IMR-90 (cell line): Measurements from ENCODE around the gene DNAH17. TPM values are rescaled to one million over a fixed set of nuclear protein-coding genes. Genes with fewer than 3 reads are reported as not detected.

Source experiments
- ATAC-seq: fragments of 200-7000 bp; cut with Tn5 transposase; 2 replicates; pipeline ENCODE4 v1.9.1; 2020; ENCODE audit warnings: low read depth, mild to moderate bottlenecking, moderate library complexity
- BruUV-seq: library from RNA; stranded (reverse); fragments of 400-500 nt; replicated peaks from 2 replicates; lab custom pipeline; 2021; lab: Mats Ljungman, UMichigan
- CTCF ChIA-PET: fragments of 300-600 bp; formaldehyde crosslinking; extraction: SDS; loops from one replicate; lab custom pipeline; 2021; ENCODE audit warnings: antibody characterized with exemption; lab: Yijun Ruan, JAX
- POLR2A ChIA-PET: fragments of 300-600 bp; sonication (Branson Sonifier 250); formaldehyde crosslinking; loops from one replicate; lab custom pipeline; 2022; ENCODE audit warnings: antibody characterized with exemption; ENCODE audit not compliant: unreplicated experiment; lab: Charles Lee
- DNase-seq: peaks from one replicate; pipeline ENCODE4 v3.0.0; 2013
- H2AFZ ChIP-seq: replicated peaks from 2 replicates; pipeline ENCODE3; 2013; ENCODE audit warnings: low read length, mild to moderate bottlenecking; ENCODE audit not compliant: poor library complexity
- H2AK5ac ChIP-seq: 2 replicates; pipeline ENCODE4 v1.6.1; 2013; ENCODE audit warnings: low read depth, low read length, inconsistent platforms
- H2AK9ac ChIP-seq: replicated peaks from 2 replicates; pipeline ENCODE3; 2013; ENCODE audit warnings: mild to moderate bottlenecking, low read depth, low read length, moderate library complexity; ENCODE audit not compliant: poor library complexity
- H2BK120ac ChIP-seq: 2 replicates; pipeline ENCODE4 v1.6.1; 2013; ENCODE audit warnings: low read depth, low read length, inconsistent platforms
- H2BK15ac ChIP-seq: 3 replicates; pipeline ENCODE4 v1.6.1; 2013; ENCODE audit warnings: low read depth, low read length, inconsistent platforms
- H2BK20ac ChIP-seq: 2 replicates; pipeline ENCODE4 v1.6.1; 2013; ENCODE audit warnings: low read depth, mild to moderate bottlenecking, inconsistent platforms, low read length, moderate library complexity
- H2BK5ac ChIP-seq: 2 replicates; pipeline ENCODE4 v1.6.1; 2013; ENCODE audit warnings: mild to moderate bottlenecking, low read depth, low read length, inconsistent platforms; ENCODE audit not compliant: poor library complexity, severe bottlenecking
- H3K14ac ChIP-seq: replicated peaks from 2 replicates; pipeline ENCODE4 v1.6.1; 2013; ENCODE audit warnings: low read depth, low read length, inconsistent platforms
- H3K18ac ChIP-seq: 2 replicates; pipeline ENCODE4 v1.6.1; 2013; ENCODE audit warnings: low read depth, low read length, control low read depth
- H3K23ac ChIP-seq: 2 replicates; pipeline ENCODE4 v1.6.1; 2013; ENCODE audit warnings: low read depth, low read length, inconsistent platforms
- H3K27ac ChIP-seq: 2 replicates; pipeline ENCODE4 v1.5.1; 2013; ENCODE audit warnings: mild to moderate bottlenecking, control low read depth, low read length; ENCODE audit not compliant: insufficient read depth
- H3K27me3 ChIP-seq: 2 replicates; pipeline ENCODE4 v1.6.1; 2013; ENCODE audit warnings: low read length; ENCODE audit not compliant: control insufficient read depth, insufficient read depth
- H3K36me3 ChIP-seq: 2 replicates; pipeline ENCODE4 v1.6.1; 2013; ENCODE audit warnings: low read length, mixed read lengths; ENCODE audit not compliant: control insufficient read depth, insufficient read depth
- H3K4ac ChIP-seq: 2 replicates; pipeline ENCODE4 v1.6.1; 2013; ENCODE audit warnings: low read depth, low read length, inconsistent platforms
- H3K4me1 ChIP-seq: 2 replicates; pipeline ENCODE4 v1.6.1; 2013; ENCODE audit warnings: low read length, mixed read lengths; ENCODE audit not compliant: control insufficient read depth, insufficient read depth
- H3K4me2 ChIP-seq: 2 replicates; pipeline ENCODE4 v1.6.1; 2013; ENCODE audit warnings: low read depth, mild to moderate bottlenecking, control low read depth, low read length, moderate library complexity
- H3K4me3 ChIP-seq: 2 replicates; pipeline ENCODE4 v1.5.1; 2013; ENCODE audit warnings: low read depth, mild to moderate bottlenecking, control low read depth, low read length, moderate library complexity; ENCODE audit not compliant: insufficient read depth
- H3K56ac ChIP-seq: 2 replicates; pipeline ENCODE4 v1.6.1; 2013; ENCODE audit warnings: low read length, inconsistent platforms; ENCODE audit not compliant: insufficient read depth; ENCODE audit errors: extremely low read depth
- H3K79me1 ChIP-seq, 2 experiments: 2 replicates each; pipeline ENCODE4 v1.6.1; 2013; ENCODE audit warnings: low read length in 2 of 2, inconsistent platforms in 1 of 2, low read depth in 1 of 2
- H3K9ac ChIP-seq: 2 replicates; pipeline ENCODE4 v1.6.1; 2013; ENCODE audit warnings: low read depth, low read length, control low read depth
- H3K9me1 ChIP-seq: 2 replicates; pipeline ENCODE4 v1.6.1; 2013; ENCODE audit warnings: low read length, inconsistent platforms; ENCODE audit not compliant: insufficient read depth
- H3K9me3 ChIP-seq: 2 replicates; pipeline ENCODE4 v1.6.1; 2013; ENCODE audit warnings: low read length; ENCODE audit not compliant: control insufficient read depth, insufficient read depth
- H4K20me1 ChIP-seq: 2 replicates; pipeline ENCODE4 v1.6.1; 2013; ENCODE audit warnings: low read length, inconsistent platforms; ENCODE audit not compliant: insufficient read depth
- H4K5ac ChIP-seq: 2 replicates; pipeline ENCODE4 v1.6.1; 2013; ENCODE audit warnings: mild to moderate bottlenecking, low read depth, low read length, control low read depth
- H4K8ac ChIP-seq, 2 experiments: 2 replicates each; pipeline ENCODE4 v1.6.1; 2013; ENCODE audit warnings: low read depth in 2 of 2, low read length in 2 of 2, control low read depth in 1 of 2, inconsistent platforms in 1 of 2
- H4K91ac ChIP-seq: 2 replicates; pipeline ENCODE4 v1.6.1; 2013; ENCODE audit warnings: low read depth, low read length, inconsistent platforms; ENCODE audit not compliant: insufficient read depth
- BHLHE40 ChIP-seq: fragments of 150-350 bp; IDR thresholded peaks from 2 replicates; pipeline ENCODE4 v1.6.1; 2016; ENCODE audit warnings: mild to moderate bottlenecking, low read depth, low read length
- CEBPB ChIP-seq: IDR thresholded peaks from 2 replicates; pipeline ENCODE4 v1.6.1; 2012; ENCODE audit warnings: low read depth, low read length, improper control_type of control experiment
- CHD1 ChIP-seq: IDR thresholded peaks from 2 replicates; pipeline ENCODE4 v1.6.1; 2012; ENCODE audit warnings: low read depth, low read length, improper control_type of control experiment
- CTCF ChIP-seq: conservative IDR thresholded peaks from 2 replicates; pipeline ENCODE4 v1.5.1; 2012; ENCODE audit warnings: mild to moderate bottlenecking, low read depth, low read length, improper control_type of control experiment
- FOS ChIP-seq: fragments of 150-350 bp; IDR thresholded peaks from 2 replicates; pipeline ENCODE4 v1.6.1; 2016; ENCODE audit warnings: low read depth, low read length
- MAFK ChIP-seq: IDR thresholded peaks from 2 replicates; pipeline ENCODE4 v1.6.1; 2012; ENCODE audit warnings: low read depth, low read length, improper control_type of control experiment
- MAZ ChIP-seq: IDR thresholded peaks from 2 replicates; pipeline ENCODE4 v1.6.1; 2012; ENCODE audit warnings: low read depth, mild to moderate bottlenecking, low read length, improper control_type of control experiment, moderate library complexity, borderline replicate concordance
- MXI1 ChIP-seq: IDR thresholded peaks from 2 replicates; pipeline ENCODE4 v1.6.1; 2012; ENCODE audit warnings: low read depth, mild to moderate bottlenecking, low read length, moderate library complexity, borderline replicate concordance
- NFE2L2 ChIP-seq: fragments of 150-350 bp; IDR thresholded peaks from 2 replicates; pipeline ENCODE4 v1.6.1; 2016; ENCODE audit warnings: low read depth, mild to moderate bottlenecking, low read length
- POLR2A ChIP-seq: IDR thresholded peaks from 2 replicates; pipeline ENCODE4 v1.6.1; 2012; ENCODE audit warnings: mild to moderate bottlenecking, low read depth, low read length
- RAD21 ChIP-seq: IDR thresholded peaks from 2 replicates; pipeline ENCODE4 v1.6.1; 2012; ENCODE audit warnings: low read length, improper control_type of control experiment
- RCOR1 ChIP-seq: IDR thresholded peaks from 2 replicates; pipeline ENCODE4 v1.6.1; 2012; ENCODE audit warnings: mild to moderate bottlenecking, low read length, improper control_type of control experiment; ENCODE audit not compliant: insufficient replicate concordance
- RFX5 ChIP-seq: IDR thresholded peaks from 2 replicates; pipeline ENCODE4 v1.8.0; 2012; ENCODE audit warnings: low read depth, mild to moderate bottlenecking, low read length, moderate library complexity
- SMC3 ChIP-seq: fragments of 150-350 bp; IDR thresholded peaks from 2 replicates; pipeline ENCODE4 v1.6.1; 2016; ENCODE audit warnings: low read depth, mild to moderate bottlenecking, antibody characterized with exemption, low read length, moderate library complexity
- USF2 ChIP-seq: fragments of 150-350 bp; IDR thresholded peaks from 2 replicates; pipeline ENCODE4 v1.6.1; 2017; ENCODE audit warnings: mild to moderate bottlenecking, antibody characterized with exemption, low read length, low read depth
- WGBS, 2 experiments: methylation state at CpG; one replicate each; pipeline versions ENCODE4 v1.1.5 to v1.1.7; 2013; ENCODE audit warnings: missing lambda C conversion rate in 2 of 2; ENCODE audit not compliant: insufficient read length in 1 of 2; ENCODE audit errors: extremely low coverage in 2 of 2; 5-methylcytosine and 5-hydroxymethylcytosine counted together
- dilution Hi-C: fragments of 300-500 bp; cut with HindIII; formaldehyde crosslinking; loops from one replicate; pipeline ENCODE4 v1.14.3; 2018; ENCODE audit warnings: low sequenced_read_pairs; ENCODE audit not compliant: unreplicated experiment
- in situ Hi-C: fragments of 300-500 bp; cut with MboI; formaldehyde crosslinking; loops from 3 replicates; pipeline ENCODE4 v1.14.3; 2019; ENCODE audit warnings: low sequenced_read_pairs, inconsistent platforms, mixed read lengths
- intact Hi-C: fragments of 100-400 bp; cut with micrococcal nuclease; formaldehyde crosslinking; loops from 2 replicates; pipeline ENCODE4 v1.10.0; 2022
- polyA plus RNA-seq, 3 experiments: library from polyadenylated mRNA; depleted of rRNA; stranded (reverse); fragments of >200 nt; gene quantifications; 2 replicates each; pipeline ENCODE4 v1.2.3, GENCODE V29; 2012; ENCODE audit warnings: low replicate concordance in 1 of 3
- total RNA-seq: library from RNA; depleted of rRNA; stranded (reverse); fragments of >200 nt; gene quantifications from 2 replicates; pipeline ENCODE4 v1.2.3, GENCODE V29; 2012
- TF ChIP-seq, protein P1 (sequence below): fragments of 150-350 bp; IDR thresholded peaks from 2 replicates; pipeline ENCODE4 v1.6.1; 2016; ENCODE audit warnings: low read depth, mild to moderate bottlenecking, low read length, moderate library complexity, borderline replicate concordance

DNAH17 gene
- total and polyA plus RNA-seq, 2 of the 4 experiments (the other 2 are of a cell fraction) = not detected

GRCh38 chr17:78444392-78444791, 132.8 kb downstream of the DNAH17 start:
- Histone ChIP-seq H2AK9ac (no peak overlapping the region), H3K9me3 (peaks cover 2% of the 10 kb centered on the region; the same call in 1 of the 2 replicates), H3K4me3 (no peak overlapping the region), H3K36me3 (no peaks in the 10 kb centered on the region), H2BK15ac (no peak overlapping the region), H2BK20ac (no peak overlapping the region), H4K20me1 (no peaks in the 10 kb centered on the region), H2AFZ (no peak overlapping the region), H3K14ac (no peak overlapping the region), H3K4me1 (peaks cover 10% of the 10 kb centered on the region; the same call in 1 of the 2 replicates), H3K23ac (no peak overlapping the region), H3K27me3 (no peaks in the 10 kb centered on the region), H2BK5ac (no peak overlapping the region), H3K18ac (no peak overlapping the region), H3K9ac (no peak overlapping the region), H4K5ac (no peak overlapping the region), H2BK120ac (no peak overlapping the region), H3K27ac (no peak overlapping the region), H3K9me1 (no peaks in the 10 kb centered on the region), H3K4ac (no peak overlapping the region), H3K79me1 (no peaks in the 10 kb centered on the region), H4K91ac (peak overlapping the region; percentile 58; the same call in 1 of the 2 replicates), H2AK5ac (no peak overlapping the region), H3K4me2 (no peak overlapping the region), H3K56ac (no peak overlapping the region), H4K8ac (0 out of 4 replicates have a peak overlapping the region, but pooled peaks of 1 of the 2 experiments have one; percentile 86)
- 85% methylated on average over 15 of the region's 20 CpGs; no CpG with 5 or more reads in 1 of the 2 experiments for WGBS, 2 experiments
- no TSS peak for BruUV-seq
- ChIA-PET POLR2A (no interaction called here), CTCF (no interaction called here)
- intact Hi-C loops (no loop called here), dilution Hi-C loops (no loop called here), in situ Hi-C loops (no loop called here)
- DNase-seq = no peak
- TF ChIP-seq FOS = no peak
- no peak for TF ChIP-seq RFX5
- TF ChIP-seq CEBPB = no peak
- TF ChIP-seq MAZ = no peak
- no peak for TF ChIP-seq BHLHE40
- no peak for TF ChIP-seq RCOR1
- TF ChIP-seq USF2 = no peak
- TF ChIP-seq MXI1 = no peak
- no peak for TF ChIP-seq MAFK
- TF ChIP-seq NFE2L2 = no peak
- no peak for TF ChIP-seq CHD1
- no peak for TF ChIP-seq CTCF
- TF ChIP-seq, protein P1, sequence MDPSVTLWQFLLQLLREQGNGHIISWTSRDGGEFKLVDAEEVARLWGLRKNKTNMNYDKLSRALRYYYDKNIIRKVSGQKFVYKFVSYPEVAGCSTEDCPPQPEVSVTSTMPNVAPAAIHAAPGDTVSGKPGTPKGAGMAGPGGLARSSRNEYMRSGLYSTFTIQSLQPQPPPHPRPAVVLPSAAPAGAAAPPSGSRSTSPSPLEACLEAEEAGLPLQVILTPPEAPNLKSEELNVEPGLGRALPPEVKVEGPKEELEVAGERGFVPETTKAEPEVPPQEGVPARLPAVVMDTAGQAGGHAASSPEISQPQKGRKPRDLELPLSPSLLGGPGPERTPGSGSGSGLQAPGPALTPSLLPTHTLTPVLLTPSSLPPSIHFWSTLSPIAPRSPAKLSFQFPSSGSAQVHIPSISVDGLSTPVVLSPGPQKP = no peak
- TF ChIP-seq RAD21 = no peak
- no peak for TF ChIP-seq SMC3
- TF ChIP-seq POLR2A = no peak
- ATAC-seq = no peak
